Neuronal stem cell (in vitro differentiated cells): ENCODE data around the gene DNA2.
"Not testable (repeated sequence)": the region's sequence is repeated elsewhere in the genome, so short reads cannot be mapped to it uniquely, and the experiment has no call there.

ENCODE experiments used
- DNase-seq: peaks from one replicate; pipeline ENCODE4 v3.0.0-alpha.2; 2013; ENCODE audit warnings: low spot score
- H2AFZ ChIP-seq: one replicate; pipeline ENCODE4 v1.6.1; 2013; ENCODE audit warnings: mild to moderate bottlenecking, low read length, inconsistent platforms
- H2AK5ac ChIP-seq: 2 replicates; pipeline ENCODE4 v1.6.1; 2013; ENCODE audit warnings: low read depth, mild to moderate bottlenecking, inconsistent platforms, low read length, moderate library complexity, mixed read lengths
- H2BK120ac ChIP-seq: 2 replicates; pipeline ENCODE4 v1.6.1; 2013; ENCODE audit warnings: low read depth, mild to moderate bottlenecking, inconsistent platforms, low read length, moderate library complexity, mixed read lengths
- H2BK12ac ChIP-seq: one replicate; pipeline ENCODE4 v1.6.1; 2013; ENCODE audit warnings: low read length, inconsistent platforms
- H2BK15ac ChIP-seq: 2 replicates; pipeline ENCODE4 v1.6.1; 2013; ENCODE audit warnings: mild to moderate bottlenecking, low read length, inconsistent platforms, mixed read lengths
- H2BK5ac ChIP-seq: one replicate; pipeline ENCODE4 v1.6.1; 2013; ENCODE audit warnings: inconsistent platforms, mild to moderate bottlenecking, low read length, moderate library complexity
- H3K14ac ChIP-seq: one replicate; pipeline ENCODE4 v1.6.1; 2013; ENCODE audit warnings: low read length, inconsistent platforms
- H3K18ac ChIP-seq: 2 replicates; pipeline ENCODE4 v1.6.1; 2013; ENCODE audit warnings: low read length, inconsistent platforms
- H3K23ac ChIP-seq: 2 replicates; pipeline ENCODE4 v1.6.1; 2013; ENCODE audit warnings: low read depth, mild to moderate bottlenecking, mixed read lengths, low read length, inconsistent platforms; ENCODE audit not compliant: poor library complexity
- H3K27ac ChIP-seq: replicated peaks from 3 replicates; pipeline ENCODE4 v1.5.1; 2013; ENCODE audit warnings: low read length, inconsistent platforms
- H3K27me3 ChIP-seq, 3 experiments: 2 replicates each; pipeline ENCODE4 v1.6.1; 2013; ENCODE audit warnings: low read length in 3 of 3, mild to moderate bottlenecking in 2 of 3, inconsistent platforms in 1 of 3, low read depth in 1 of 3, mixed read lengths in 1 of 3, moderate library complexity in 1 of 3; ENCODE audit not compliant: control insufficient read depth in 3 of 3, insufficient read depth in 3 of 3
- H3K36me3 ChIP-seq, 2 donors: replicated peaks in 1 of 2; 2 replicates each; pipeline ENCODE4 v1.6.1; 2013; ENCODE audit warnings: low read length in 2 of 2; ENCODE audit not compliant: control insufficient read depth in 2 of 2, insufficient read depth in 2 of 2
- H3K4ac ChIP-seq: 2 replicates; pipeline ENCODE4 v1.6.1; 2013; ENCODE audit warnings: inconsistent platforms, mild to moderate bottlenecking, low read length, moderate library complexity
- H3K4me1 ChIP-seq, 2 donors: 1 replicate in 1 of 2; 2 replicates in 1 of 2; pipeline ENCODE4 v1.6.1; 2013; ENCODE audit warnings: low read length in 2 of 2, low read depth in 1 of 2; ENCODE audit not compliant: control insufficient read depth in 2 of 2, insufficient read depth in 1 of 2
- H3K4me2 ChIP-seq: one replicate; pipeline ENCODE4 v1.6.1; 2013; ENCODE audit warnings: mild to moderate bottlenecking, low read length, inconsistent platforms; ENCODE audit not compliant: insufficient read depth, poor library complexity, severe bottlenecking
- H3K4me3 ChIP-seq, 2 donors: 2 replicates each; pipeline ENCODE4 v1.5.1; 2013; ENCODE audit warnings: low read length in 2 of 2, mild to moderate bottlenecking in 2 of 2, inconsistent platforms in 1 of 2, moderate library complexity in 1 of 2
- H3K79me1 ChIP-seq: one replicate; pipeline ENCODE4 v1.6.1; 2013; ENCODE audit warnings: low read depth, mild to moderate bottlenecking, inconsistent platforms, low read length, moderate library complexity
- H3K9ac ChIP-seq: one replicate; pipeline ENCODE4 v1.6.1; 2013; ENCODE audit warnings: mild to moderate bottlenecking, low read depth, low read length, inconsistent platforms; ENCODE audit not compliant: poor library complexity
- H3K9me3 ChIP-seq, 2 donors: replicated peaks in 1 of 2; 2 replicates each; pipeline versions ENCODE3 to v1.6.1; 2013; ENCODE audit warnings: low read length in 2 of 2, mild to moderate bottlenecking in 2 of 2, inconsistent platforms in 1 of 2, low read depth in 1 of 2, mixed read lengths in 1 of 2, moderate library complexity in 1 of 2; ENCODE audit not compliant: control insufficient read depth in 2 of 2, insufficient read depth in 1 of 2
- H4K8ac ChIP-seq: one replicate; pipeline ENCODE4 v1.6.1; 2013; ENCODE audit warnings: low read depth, mild to moderate bottlenecking, inconsistent platforms, low read length, moderate library complexity
- H4K91ac ChIP-seq: one replicate; pipeline ENCODE4 v1.6.1; 2013; ENCODE audit warnings: low read length, low read depth, mild to moderate bottlenecking, inconsistent platforms; ENCODE audit not compliant: poor library complexity
- WGBS, 2 donors: extraction: QIAGEN DNeasy Blood & Tissue Kit; methylation state at CpG; one replicate each; pipeline ENCODE4 v1.1.7; 2013; ENCODE audit warnings: missing lambda C conversion rate in 2 of 2, mixed read lengths in 1 of 2; ENCODE audit not compliant: insufficient read length in 2 of 2, insufficient replicate concordance in 1 of 2; ENCODE audit errors: extremely low coverage in 2 of 2; 5-methylcytosine and 5-hydroxymethylcytosine counted together

The DNA2 gene

GRCh38 chr10:68461032-68461431, 10.7 kb downstream of the DNA2 start:
- H4K8ac ChIP-seq, result no peak overlapping the region
- H3K36me3 ChIP-seq, result peaks cover 37 to 92% of the 10 kb centered on the region in 2 donors
- H3K9me3 ChIP-seq, result no peaks in the 10 kb centered on the region
- WGBS, 2 donors, result no CpG with 5 or more reads among the region's 3 CpGs
- no peak overlapping the region for H2AFZ ChIP-seq
- peaks cover 3% of the 10 kb centered on the region for H3K79me1 ChIP-seq
- no peak overlapping the region for H3K18ac ChIP-seq
- no peak overlapping the region for H3K23ac ChIP-seq
- no peaks in the 10 kb centered on the region for H3K4me1 ChIP-seq
- H3K9ac ChIP-seq, result no peak overlapping the region
- no peak overlapping the region for H2BK5ac ChIP-seq
- no peak overlapping the region for H3K4me3 ChIP-seq
- H2AK5ac ChIP-seq, result no peak overlapping the region
- DNase-seq, result no peak
- H2BK120ac ChIP-seq, result no peak overlapping the region
- H3K27ac ChIP-seq, result no peak overlapping the region
- no peak overlapping the region for H4K91ac ChIP-seq
- no peak overlapping the region for H3K4me2 ChIP-seq
- no peak overlapping the region for H2BK12ac ChIP-seq
- H3K14ac ChIP-seq, result no peak overlapping the region
- H3K27me3 ChIP-seq, result no peaks in the 10 kb centered on the region
- no peak overlapping the region for H2BK15ac ChIP-seq
- no peak overlapping the region for H3K4ac ChIP-seq

DNA sequence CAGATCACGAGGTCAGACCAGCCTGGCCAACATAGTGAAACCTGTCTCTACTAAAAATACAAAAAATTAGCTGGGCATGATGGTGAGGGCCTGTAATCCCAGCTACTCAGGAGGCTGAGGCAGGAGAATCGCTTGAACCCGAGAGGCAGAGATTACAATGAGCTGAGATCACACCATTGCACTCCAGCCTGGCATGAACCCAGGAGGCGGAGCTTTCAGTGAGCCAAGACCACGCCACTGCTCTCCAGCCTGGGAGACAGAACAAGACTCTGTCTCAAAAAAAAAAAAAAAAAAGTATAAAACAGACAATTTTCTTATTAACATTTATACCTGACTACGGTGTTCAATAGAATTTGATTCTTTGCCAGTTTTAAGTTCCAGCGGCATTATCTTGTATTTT, 22.1 kb downstream of the DNA2 start:
- H3K23ac ChIP-seq, H4K91ac ChIP-seq, H3K27ac ChIP-seq, H3K4ac ChIP-seq, H2AFZ ChIP-seq, H3K18ac ChIP-seq, H2BK15ac ChIP-seq, H3K27me3 ChIP-seq, H3K4me3 ChIP-seq, DNase-seq, H2BK12ac ChIP-seq, H3K4me2 ChIP-seq, H2BK120ac ChIP-seq, H3K4me1 ChIP-seq, H2AK5ac ChIP-seq, H3K14ac ChIP-seq, H3K9me3 ChIP-seq, H2BK5ac ChIP-seq, H3K79me1 ChIP-seq, H3K9ac ChIP-seq, H4K8ac ChIP-seq: not testable (repeated sequence)
- H3K36me3 ChIP-seq, result peaks cover 18 to 95% of the 10 kb centered on the region in 2 donors
- WGBS, 2 donors, result no CpG with 5 or more reads among the region's 7 CpGs

- Histone ChIP-seq H2BK5ac (no peak overlapping the region), H3K9me3 (no peaks in the 10 kb centered on the region), H3K4ac (no peak overlapping the region), H4K91ac (no peak overlapping the region), H3K4me2 (no peak overlapping the region), H2AFZ (no peak overlapping the region), H3K9ac (no peak overlapping the region), H3K23ac (no peak overlapping the region), H4K8ac (no peak overlapping the region), H3K4me3 (no peak overlapping the region), H2BK120ac (no peak overlapping the region), H2AK5ac (no peak overlapping the region), H3K27me3 (no peaks in the 10 kb centered on the region), H3K79me1 (peaks cover 1% of the 10 kb centered on the region), H3K4me1 (no peaks in the 10 kb centered on the region), H3K14ac (no peak overlapping the region), H3K27ac (no peak overlapping the region), H3K18ac (no peak overlapping the region), H2BK12ac (no peak overlapping the region), H2BK15ac (no peak overlapping the region), H3K36me3 (peaks cover 13 to 88% of the 10 kb centered on the region in 2 donors)
- DNase-seq, result no peak
- no CpG with 5 or more reads among the region's 1 CpG for WGBS, 2 donors
These were observed 25.6 kb downstream of the DNA2 start for GRCh38 chr10:68446179-68446578.

- no peak overlapping the region for H4K91ac ChIP-seq
- H3K4me1 ChIP-seq, result no peaks in the 10 kb centered on the region
- no peak overlapping the region for H2BK12ac ChIP-seq
- H3K18ac ChIP-seq, result no peak overlapping the region
- H2BK15ac ChIP-seq, result no peak overlapping the region
- peaks cover 7 to 74% of the 10 kb centered on the region in 2 donors for H3K36me3 ChIP-seq
- H3K9ac ChIP-seq, result no peak overlapping the region
- no peak overlapping the region for H3K27ac ChIP-seq
- no peak overlapping the region for H3K14ac ChIP-seq
- H2AFZ ChIP-seq, result no peak overlapping the region
- no peaks in the 10 kb centered on the region for H3K9me3 ChIP-seq
- no peaks in the 10 kb centered on the region for H3K79me1 ChIP-seq
- no peak overlapping the region for H4K8ac ChIP-seq
- H3K4ac ChIP-seq, result no peak overlapping the region
- WGBS, 2 donors, result no CpG with 5 or more reads among the region's 2 CpGs
- no peak overlapping the region for H3K23ac ChIP-seq
- H3K4me2 ChIP-seq, result no peak overlapping the region
- H3K27me3 ChIP-seq, result no peaks in the 10 kb centered on the region
- H2AK5ac ChIP-seq, result no peak overlapping the region
- H2BK5ac ChIP-seq, result no peak overlapping the region
- DNase-seq, result no peak
- no peak overlapping the region for H3K4me3 ChIP-seq
- H2BK120ac ChIP-seq, result no peak overlapping the region
These were observed 28.8 kb downstream of the DNA2 start for GRCh38 chr10:68442971-68443370.
